ENCODE measurements around the gene CYP4F22. TPM values are rescaled to one million over a fixed set of nuclear protein-coding genes. Genes with fewer than 3 reads are reported as not detected.

Gene CYP4F22
- total and polyA plus RNA-seq, 4 donors, result 0.07 to 0.18 TPM; not detected in 2

DNA sequence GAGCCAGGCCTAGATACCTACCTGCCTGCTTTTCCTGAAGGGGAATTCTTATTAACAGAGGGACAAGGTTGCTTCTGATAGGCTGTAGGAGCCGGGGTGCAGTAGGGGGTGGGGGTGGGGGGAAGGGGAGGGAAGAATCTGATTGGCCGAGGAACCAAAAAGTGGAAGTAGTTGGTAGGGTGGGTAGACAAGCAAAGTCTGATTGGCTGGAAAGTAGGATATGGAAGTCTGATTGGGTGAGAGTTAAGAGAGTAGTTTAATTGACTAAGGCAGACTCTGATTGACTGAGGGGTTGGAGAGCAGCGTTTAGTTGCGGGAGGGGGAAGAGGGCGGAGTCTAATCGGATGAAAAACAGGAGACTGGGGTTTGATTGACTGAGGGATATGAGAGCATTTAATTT lies 9.4 kb upstream of the CYP4F22 start:
- ATAC-seq (ENCODE audit: insufficient read depth, low FRiP score) (no peak), DNase-seq (no peak)
- WGBS, 2 donors, result 61 to 66% methylated on average over 6 of the region's 6 CpGs
- Histone ChIP-seq H3K9ac (ENCODE audit: insufficient read depth in 1 of 2, low read length in 2 of 2) (no peak overlapping the region), H3K36me3 (ENCODE audit: control insufficient read depth in 4 of 4, insufficient read depth in 4 of 4, low read length in 4 of 4) (no peaks in the 10 kb centered on the region), H3K27me3 (ENCODE audit: control insufficient read depth in 3 of 3, insufficient read depth in 3 of 3, low read length in 2 of 3) (peaks cover 0 to 8% (median 0%) of the 10 kb centered on the region in 3 donors), H3K9me3 (ENCODE audit: control insufficient read depth in 4 of 4, insufficient read depth in 3 of 4, low read length in 3 of 4) (no peaks in the 10 kb centered on the region), H3K4me3 (no peak overlapping the region), H3K27ac (ENCODE audit: low read depth in 1 of 2, low read length in 1 of 2) (no peak overlapping the region), H3K4me1 (ENCODE audit: control insufficient read depth in 5 of 5, insufficient read depth in 5 of 5, low read length in 5 of 5) (no peaks in the 10 kb centered on the region)
- TF ChIP-seq, protein P1, sequence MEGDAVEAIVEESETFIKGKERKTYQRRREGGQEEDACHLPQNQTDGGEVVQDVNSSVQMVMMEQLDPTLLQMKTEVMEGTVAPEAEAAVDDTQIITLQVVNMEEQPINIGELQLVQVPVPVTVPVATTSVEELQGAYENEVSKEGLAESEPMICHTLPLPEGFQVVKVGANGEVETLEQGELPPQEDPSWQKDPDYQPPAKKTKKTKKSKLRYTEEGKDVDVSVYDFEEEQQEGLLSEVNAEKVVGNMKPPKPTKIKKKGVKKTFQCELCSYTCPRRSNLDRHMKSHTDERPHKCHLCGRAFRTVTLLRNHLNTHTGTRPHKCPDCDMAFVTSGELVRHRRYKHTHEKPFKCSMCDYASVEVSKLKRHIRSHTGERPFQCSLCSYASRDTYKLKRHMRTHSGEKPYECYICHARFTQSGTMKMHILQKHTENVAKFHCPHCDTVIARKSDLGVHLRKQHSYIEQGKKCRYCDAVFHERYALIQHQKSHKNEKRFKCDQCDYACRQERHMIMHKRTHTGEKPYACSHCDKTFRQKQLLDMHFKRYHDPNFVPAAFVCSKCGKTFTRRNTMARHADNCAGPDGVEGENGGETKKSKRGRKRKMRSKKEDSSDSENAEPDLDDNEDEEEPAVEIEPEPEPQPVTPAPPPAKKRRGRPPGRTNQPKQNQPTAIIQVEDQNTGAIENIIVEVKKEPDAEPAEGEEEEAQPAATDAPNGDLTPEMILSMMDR (IDR thresholded peaks at IDR 0.05; ENCODE audit: control extremely low read depth, extremely low read depth), result no peak

DNA sequence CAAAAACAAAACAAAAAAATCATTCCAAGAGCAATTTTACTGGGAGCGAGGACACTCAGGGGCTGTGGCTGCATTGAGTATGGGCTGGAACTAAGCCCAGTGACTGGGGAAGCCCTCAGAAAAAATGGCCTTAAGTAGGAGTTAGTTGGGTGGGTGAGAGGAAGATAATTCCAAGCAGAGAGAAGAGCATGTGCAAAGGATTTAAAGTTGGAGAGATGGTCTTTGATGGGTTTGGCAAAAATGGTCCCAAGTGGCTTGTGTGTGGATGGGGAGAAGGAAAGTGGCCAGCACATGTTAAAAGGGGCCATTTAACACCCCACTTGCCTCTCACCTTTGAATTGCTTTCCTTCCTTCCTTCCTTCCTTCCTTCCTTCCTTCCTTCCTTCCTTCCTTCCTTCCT lies 6.7 kb upstream of the CYP4F22 start:
- Histone ChIP-seq H3K4me1 (ENCODE audit: control insufficient read depth in 5 of 5, insufficient read depth in 5 of 5, low read length in 5 of 5) (no peaks in the 10 kb centered on the region), H3K9ac (ENCODE audit: insufficient read depth in 1 of 2, low read length in 2 of 2) (no peak overlapping the region), H3K27me3 (ENCODE audit: control insufficient read depth in 3 of 3, insufficient read depth in 3 of 3, low read length in 2 of 3) (peaks cover 0 to 8% (median 2%) of the 10 kb centered on the region in 3 donors), H3K27ac (ENCODE audit: low read depth in 1 of 2, low read length in 1 of 2) (no peak overlapping the region), H3K4me3 (no peak overlapping the region), H3K36me3 (ENCODE audit: control insufficient read depth in 4 of 4, insufficient read depth in 4 of 4, low read length in 4 of 4) (no peaks in the 10 kb centered on the region), H3K9me3 (ENCODE audit: control insufficient read depth in 4 of 4, insufficient read depth in 3 of 4, low read length in 3 of 4) (no peaks in the 10 kb centered on the region)
- ATAC-seq (ENCODE audit: insufficient read depth, low FRiP score) (no peak), DNase-seq (no peak)
- TF ChIP-seq, protein P1 (IDR thresholded peaks at IDR 0.05; ENCODE audit: control extremely low read depth, extremely low read depth), result no peak
- 57 to 76% methylated on average over 1 of the region's 1 CpG for WGBS, 2 donors

DNA sequence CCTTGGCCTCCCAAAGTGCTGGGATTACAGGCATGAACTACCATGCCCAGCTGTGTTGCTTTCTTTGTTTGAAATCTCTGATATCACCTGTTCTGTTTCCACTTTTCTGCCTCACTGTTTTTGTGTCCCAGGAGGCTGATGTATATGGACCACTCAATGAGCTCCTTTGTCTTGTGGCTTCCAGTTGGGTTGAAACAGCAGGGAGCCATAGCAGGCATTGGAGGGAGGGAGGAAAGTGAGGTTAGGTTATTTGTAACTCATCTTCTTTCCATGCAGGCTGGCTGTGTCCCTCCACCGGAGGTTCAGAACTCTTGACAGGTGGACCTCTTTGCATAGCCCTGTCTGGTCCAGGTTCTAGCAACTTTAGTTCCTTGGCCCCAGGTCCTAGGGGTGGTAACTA lies 6.1 kb upstream of the CYP4F22 start:
- 58 to 59% methylated on average over 1 of the region's 1 CpG for WGBS, 2 donors
- ATAC-seq (ENCODE audit: insufficient read depth, low FRiP score) (no peak), DNase-seq (no peak)

More for the DNA sequence above, 6.1 kb upstream of the CYP4F22 start:
- no peak overlapping the region for H3K27ac ChIP-seq (ENCODE audit: low read depth in 1 of 2, low read length in 1 of 2)
- no peak overlapping the region for H3K4me3 ChIP-seq
- no peaks in the 10 kb centered on the region for H3K36me3 ChIP-seq (ENCODE audit: control insufficient read depth in 4 of 4, insufficient read depth in 4 of 4, low read length in 4 of 4)
- H3K9ac ChIP-seq (ENCODE audit: insufficient read depth in 1 of 2, low read length in 2 of 2), result no peak overlapping the region
- H3K27me3 ChIP-seq (ENCODE audit: control insufficient read depth in 3 of 3, insufficient read depth in 3 of 3, low read length in 2 of 3), result peaks cover 0 to 11% (median 6%) of the 10 kb centered on the region in 3 donors
- H3K4me1 ChIP-seq (ENCODE audit: control insufficient read depth in 5 of 5, insufficient read depth in 5 of 5, low read length in 5 of 5), result no peaks in the 10 kb centered on the region
- H3K9me3 ChIP-seq (ENCODE audit: control insufficient read depth in 4 of 4, insufficient read depth in 3 of 4, low read length in 3 of 4), result no peaks in the 10 kb centered on the region
- TF ChIP-seq, protein P1 (IDR thresholded peaks at IDR 0.05; ENCODE audit: control extremely low read depth, extremely low read depth), result no peak
